H9 (cell line): Measurements from ENCODE around the gene ZBTB16. TPM values are rescaled to one million over a fixed set of nuclear protein-coding genes. Genes with fewer than 3 reads are reported as not detected.

Experiments used
- DNase-seq: peaks from one replicate; pipeline ENCODE4 v3.0.0-alpha.2; 2017
- H2AFZ ChIP-seq: one replicate; pipeline ENCODE4 v1.6.1; 2013; ENCODE audit warnings: mild to moderate bottlenecking, low read length, control low read depth, moderate library complexity
- H2AK5ac ChIP-seq: 2 replicates; pipeline ENCODE4 v1.6.1; 2013; ENCODE audit warnings: low read length, control low read depth, mixed read lengths; ENCODE audit not compliant: insufficient read length
- H2BK120ac ChIP-seq: one replicate; pipeline ENCODE4 v1.6.1; 2013; ENCODE audit warnings: low read depth, mild to moderate bottlenecking, low read length, control low read depth, inconsistent platforms; ENCODE audit not compliant: poor library complexity, severe bottlenecking
- H2BK12ac ChIP-seq: 2 replicates; pipeline ENCODE4 v1.6.1; 2013; ENCODE audit warnings: low read length, control low read depth, mixed read lengths, low read depth; ENCODE audit not compliant: insufficient read length
- H2BK15ac ChIP-seq: 2 replicates; pipeline ENCODE4 v1.6.1; 2013; ENCODE audit warnings: low read depth, low read length, control low read depth
- H2BK20ac ChIP-seq: one replicate; pipeline ENCODE4 v1.6.1; 2013; ENCODE audit warnings: low read depth, mild to moderate bottlenecking, low read length, control low read depth, inconsistent platforms; ENCODE audit not compliant: poor library complexity, severe bottlenecking
- H2BK5ac ChIP-seq: 2 replicates; pipeline ENCODE4 v1.6.1; 2013; ENCODE audit warnings: low read length, control low read depth, mixed read lengths; ENCODE audit not compliant: insufficient read length
- H3K14ac ChIP-seq: 2 replicates; pipeline ENCODE4 v1.6.1; 2013; ENCODE audit warnings: low read length, control low read depth; ENCODE audit not compliant: insufficient read depth
- H3K18ac ChIP-seq: 2 replicates; pipeline ENCODE4 v1.6.1; 2013; ENCODE audit warnings: low read depth, mild to moderate bottlenecking, mixed read lengths, low read length, control low read depth; ENCODE audit not compliant: insufficient read length
- H3K23ac ChIP-seq: 2 replicates; pipeline ENCODE4 v1.6.1; 2013; ENCODE audit warnings: low read length, control low read depth, mixed read lengths, low read depth; ENCODE audit not compliant: insufficient read length
- H3K23me2 ChIP-seq: 2 replicates; pipeline ENCODE4 v1.6.1; 2013; ENCODE audit warnings: low read depth, mild to moderate bottlenecking, mixed read lengths, low read length, control low read depth; ENCODE audit not compliant: insufficient read length, poor library complexity, severe bottlenecking
- H3K27ac ChIP-seq: 2 replicates; pipeline ENCODE4 v1.5.1; 2013; ENCODE audit warnings: low read length, control low read depth, mixed read lengths, low read depth; ENCODE audit not compliant: insufficient read length
- H3K27me3 ChIP-seq: 2 replicates; pipeline ENCODE4 v1.6.1; 2013; ENCODE audit warnings: low read length, control low read depth, inconsistent platforms; ENCODE audit not compliant: insufficient read depth
- H3K4ac ChIP-seq: 2 replicates; pipeline ENCODE4 v1.6.1; 2013; ENCODE audit warnings: low read depth, mild to moderate bottlenecking, control low read depth, inconsistent platforms, low read length, moderate library complexity
- H3K4me1 ChIP-seq: 2 replicates; pipeline ENCODE4 v1.6.1; 2013; ENCODE audit warnings: low read length, control low read depth, inconsistent platforms; ENCODE audit not compliant: insufficient read depth
- H3K4me2 ChIP-seq: 2 replicates; pipeline ENCODE4 v1.6.1; 2013; ENCODE audit warnings: low read length, control low read depth, mixed read lengths; ENCODE audit not compliant: insufficient read length, insufficient read depth
- H3K56ac ChIP-seq: 2 replicates; pipeline ENCODE4 v1.6.1; 2013; ENCODE audit warnings: low read depth, mild to moderate bottlenecking, mixed read lengths, low read length, control low read depth; ENCODE audit not compliant: insufficient read length
- H3K79me1 ChIP-seq: 2 replicates; pipeline ENCODE4 v1.6.1; 2013; ENCODE audit warnings: low read depth, mild to moderate bottlenecking, moderate library complexity, low read length, control low read depth, inconsistent platforms; ENCODE audit not compliant: insufficient read depth, poor library complexity, severe bottlenecking
- H3K79me2 ChIP-seq: 2 replicates; pipeline ENCODE4 v1.6.1; 2013; ENCODE audit warnings: low read length, control low read depth, inconsistent platforms; ENCODE audit not compliant: insufficient read depth
- H3K9ac ChIP-seq: 2 replicates; pipeline ENCODE4 v1.6.1; 2013; ENCODE audit warnings: low read length, control low read depth, mixed read lengths; ENCODE audit not compliant: insufficient read length; ENCODE audit errors: extremely low read depth
- H3K9me3 ChIP-seq: one replicate; pipeline ENCODE4 v1.6.1; 2013; ENCODE audit warnings: low read depth, low read length, inconsistent platforms; ENCODE audit not compliant: control insufficient read depth
- H3T11ph ChIP-seq: one replicate; pipeline ENCODE4 v1.6.1; 2013; ENCODE audit warnings: mild to moderate bottlenecking, low read length, control low read depth, inconsistent platforms
- H4K20me1 ChIP-seq: one replicate; pipeline ENCODE4 v1.6.1; 2013; ENCODE audit not compliant: control insufficient read depth, insufficient read length, insufficient read depth
- H4K5ac ChIP-seq: 2 replicates; pipeline ENCODE4 v1.6.1; 2013; ENCODE audit warnings: low read depth, mild to moderate bottlenecking, mixed read lengths, low read length, control low read depth; ENCODE audit not compliant: insufficient read length
- H4K8ac ChIP-seq: replicated peaks from 2 replicates; pipeline ENCODE4 v1.6.1; 2013; ENCODE audit warnings: low read length, control low read depth, mixed read lengths, low read depth; ENCODE audit not compliant: insufficient read length
- H4K91ac ChIP-seq: 2 replicates; pipeline ENCODE4 v1.6.1; 2013; ENCODE audit warnings: low read depth, mild to moderate bottlenecking, moderate library complexity, mixed read lengths, low read length, control low read depth; ENCODE audit not compliant: insufficient read length
- H3K27ac Mint-ChIP-seq, 3 experiments: 2 replicates in 2 of 3; 3 replicates in 1 of 3; pipeline ENCODE4 v1.8.0; 2020 to 2021; ENCODE audit warnings: mixed read lengths in 3 of 3, mild to moderate bottlenecking in 1 of 3, moderate library complexity in 1 of 3
- H3K27me3 Mint-ChIP-seq: 2 replicates; pipeline ENCODE4 v1.8.0; 2021; ENCODE audit warnings: low read depth, mild to moderate bottlenecking, moderate library complexity, mixed read lengths
- H3K36me3 Mint-ChIP-seq, 3 experiments: 2 replicates in 2 of 3; 3 replicates in 1 of 3; pipeline ENCODE4 v1.8.0; 2020 to 2021; ENCODE audit warnings: low read depth in 3 of 3, mixed read lengths in 3 of 3; ENCODE audit not compliant: insufficient read depth in 1 of 3
- H3K4me1 Mint-ChIP-seq, 2 experiments: 2 replicates each; pipeline ENCODE4 v1.8.0; 2020; ENCODE audit warnings: mixed read lengths in 2 of 2
- H3K4me3 Mint-ChIP-seq, 2 experiments: 2 replicates in 1 of 2; 3 replicates in 1 of 2; pipeline ENCODE4 v1.8.0; 2020 to 2021; ENCODE audit warnings: mild to moderate bottlenecking in 2 of 2, mixed read lengths in 2 of 2, moderate library complexity in 1 of 2
- H3K9me3 Mint-ChIP-seq, 2 experiments: 2 replicates in 1 of 2; 3 replicates in 1 of 2; pipeline ENCODE4 v1.8.0; 2020; ENCODE audit warnings: mild to moderate bottlenecking in 2 of 2, mixed read lengths in 2 of 2, moderate library complexity in 1 of 2
- CTCF ChIP-seq: fragments of 200-600 bp; sonication (generic); conservative IDR thresholded peaks from 3 replicates; pipeline ENCODE4 v1.8.0; 2021; ENCODE audit warnings: antibody characterized with exemption, mild to moderate bottlenecking
- WGBS: extraction: QIAGEN DNeasy Blood & Tissue Kit; methylation state at CpG from one replicate; pipeline ENCODE4 v1.1.7; 2013; ENCODE audit warnings: missing lambda C conversion rate, low lambda C conversion rate, mixed read lengths; ENCODE audit not compliant: insufficient read length; ENCODE audit errors: extremely low coverage; 5-methylcytosine and 5-hydroxymethylcytosine counted together
- total RNA-seq: library from RNA; stranded (reverse); gene quantifications from 2 replicates; pipeline ENCODE4 v1.2.1, GENCODE V29; 2021

ZBTB16 gene
- total RNA-seq, 1 experiment from 2014 or later, result not detected

GRCh38 chr11:114272311-114272710 lies 212.8 kb downstream of the ZBTB16 start:
- no peak overlapping the region for H4K8ac ChIP-seq
- no peaks in the 10 kb centered on the region for H3K23me2 ChIP-seq
- no peaks in the 10 kb centered on the region for H3K79me2 ChIP-seq
- Mint-ChIP-seq H3K4me1 (no peaks in the 10 kb centered on the region), H3K36me3 (no peaks in the 10 kb centered on the region), H3K4me3 (no peak overlapping the region), H3K27ac (no peak overlapping the region; a peak in 1 of 7 replicates), H3K9me3 (peaks cover 0 to 3% of the 10 kb centered on the region in 2 experiments; a peak in 1 of 5 replicates), H3K27me3 (peaks cover 47% of the 10 kb centered on the region)
- H4K91ac ChIP-seq, result no peak overlapping the region
- H2BK20ac ChIP-seq, result no peak overlapping the region
- H3K27ac ChIP-seq, result no peak overlapping the region
- no peak overlapping the region for H2BK120ac ChIP-seq
- no peak overlapping the region for H3K4ac ChIP-seq
- no CpG with 5 or more reads among the region's 4 CpGs for WGBS
- H2BK15ac ChIP-seq, result no peak overlapping the region
- no peaks in the 10 kb centered on the region for H4K20me1 ChIP-seq
- H2AK5ac ChIP-seq, result no peak overlapping the region
- H3K56ac ChIP-seq, result no peak overlapping the region
- no peaks in the 10 kb centered on the region for H3K79me1 ChIP-seq
- no peak overlapping the region for H3K18ac ChIP-seq
- no peak overlapping the region for H3K9ac ChIP-seq
- no peak for DNase-seq
- H3K4me1 ChIP-seq, result no peaks in the 10 kb centered on the region
- no peak overlapping the region for H3K4me2 ChIP-seq
- no peak overlapping the region for H3K23ac ChIP-seq
- H2BK12ac ChIP-seq, result no peak overlapping the region
- no peak for TF ChIP-seq CTCF
- no peak overlapping the region for H3T11ph ChIP-seq
- H2BK5ac ChIP-seq, result no peak overlapping the region
- no peaks in the 10 kb centered on the region for H3K27me3 ChIP-seq
- H2AFZ ChIP-seq, result no peak overlapping the region
- no peak overlapping the region for H4K5ac ChIP-seq
- no peaks in the 10 kb centered on the region for H3K9me3 ChIP-seq
- no peak overlapping the region for H3K14ac ChIP-seq
